Measurements from ENCODE around the gene SHC3. TPM values are rescaled to one million over a fixed set of nuclear protein-coding genes. Genes with fewer than 3 reads are reported as not detected.

Gene SHC3
- polyA plus RNA-seq, 2 donors, result 0.19 to 0.35 TPM

GRCh38 chr9:89116805-89117192 is 61.8 kb downstream of the SHC3 start:
- Histone ChIP-seq H3K27ac (ENCODE audit: low read depth in 2 of 2, low read length in 1 of 2) (no peak overlapping the region), H3K9me3 (ENCODE audit: control insufficient read depth in 2 of 2, insufficient read depth in 1 of 2, low read depth in 1 of 2, low read length in 1 of 2) (no peaks in the 10 kb centered on the region), H3K4me3 (ENCODE audit: low read depth in 1 of 2, low read length in 2 of 2) (no peak overlapping the region), H3K36me3 (ENCODE audit: control insufficient read depth in 2 of 2, insufficient read depth in 2 of 2, low read length in 1 of 2) (no peaks in the 10 kb centered on the region), H3K27me3 (ENCODE audit: control insufficient read depth in 1 of 2, insufficient read depth in 2 of 2, low read length in 2 of 2) (no peaks in the 10 kb centered on the region), H3K4me1 (ENCODE audit: control insufficient read depth in 2 of 2, insufficient read depth in 2 of 2, low read length in 1 of 2) (no peaks in the 10 kb centered on the region)
- WGBS, 2 donors, result 85 to 88% methylated on average over 3 of the region's 3 CpGs

- Histone ChIP-seq H3K4me3 (ENCODE audit: low read depth in 1 of 2, low read length in 2 of 2) (no peak overlapping the region), H3K4me1 (ENCODE audit: control insufficient read depth in 2 of 2, insufficient read depth in 2 of 2, low read length in 1 of 2) (no peaks in the 10 kb centered on the region), H3K27me3 (ENCODE audit: control insufficient read depth in 1 of 2, insufficient read depth in 2 of 2, low read length in 2 of 2) (no peaks in the 10 kb centered on the region), H3K27ac (ENCODE audit: low read depth in 2 of 2, low read length in 1 of 2) (no peak overlapping the region), H3K9me3 (ENCODE audit: control insufficient read depth in 2 of 2, insufficient read depth in 1 of 2, low read depth in 1 of 2, low read length in 1 of 2) (no peaks in the 10 kb centered on the region), H3K36me3 (ENCODE audit: control insufficient read depth in 2 of 2, insufficient read depth in 2 of 2, low read length in 1 of 2) (no peaks in the 10 kb centered on the region)
- WGBS, 2 donors, result 87 to 88% methylated on average over 8 of the region's 8 CpGs
These were observed 62.4 kb downstream of the SHC3 start for GRCh38 chr9:89116064-89116804.

GRCh38 chr9:89115426-89115825 is 63.2 kb downstream of the SHC3 start:
- Histone ChIP-seq H3K36me3 (ENCODE audit: control insufficient read depth in 2 of 2, insufficient read depth in 2 of 2, low read length in 1 of 2) (no peaks in the 10 kb centered on the region), H3K27me3 (ENCODE audit: control insufficient read depth in 1 of 2, insufficient read depth in 2 of 2, low read length in 2 of 2) (no peaks in the 10 kb centered on the region), H3K4me1 (ENCODE audit: control insufficient read depth in 2 of 2, insufficient read depth in 2 of 2, low read length in 1 of 2) (no peaks in the 10 kb centered on the region), H3K9me3 (ENCODE audit: control insufficient read depth in 2 of 2, insufficient read depth in 1 of 2, low read depth in 1 of 2, low read length in 1 of 2) (no peaks in the 10 kb centered on the region), H3K27ac (ENCODE audit: low read depth in 2 of 2, low read length in 1 of 2) (no peak overlapping the region), H3K4me3 (ENCODE audit: low read depth in 1 of 2, low read length in 2 of 2) (no peak overlapping the region)
- 88% methylated on average over 1 of the region's 1 CpG for WGBS, 2 donors

- no peaks in the 10 kb centered on the region for H3K4me1 ChIP-seq (ENCODE audit: control insufficient read depth in 2 of 2, insufficient read depth in 2 of 2, low read length in 1 of 2)
- H3K9me3 ChIP-seq (ENCODE audit: control insufficient read depth in 2 of 2, insufficient read depth in 1 of 2, low read depth in 1 of 2, low read length in 1 of 2), result no peaks in the 10 kb centered on the region
- H3K27me3 ChIP-seq (ENCODE audit: control insufficient read depth in 1 of 2, insufficient read depth in 2 of 2, low read length in 2 of 2), result no peaks in the 10 kb centered on the region
- no peaks in the 10 kb centered on the region for H3K36me3 ChIP-seq (ENCODE audit: control insufficient read depth in 2 of 2, insufficient read depth in 2 of 2, low read length in 1 of 2)
- no peak overlapping the region for H3K4me3 ChIP-seq (ENCODE audit: low read depth in 1 of 2, low read length in 2 of 2)
- 89 to 92% methylated on average over 4 of the region's 4 CpGs for whole genome bisulfite sequencing, 2 donors
- H3K27ac ChIP-seq (ENCODE audit: low read depth in 2 of 2, low read length in 1 of 2), result no peak overlapping the region
These were observed 63.9 kb downstream of the SHC3 start for GRCh38 chr9:89114741-89115140.

GRCh38 chr9:89113851-89114250 is 64.8 kb downstream of the SHC3 start:
- H3K9me3 ChIP-seq (ENCODE audit: control insufficient read depth in 2 of 2, insufficient read depth in 1 of 2, low read depth in 1 of 2, low read length in 1 of 2), result no peaks in the 10 kb centered on the region
- WGBS, 2 donors, result 86 to 90% methylated on average over 4 of the region's 4 CpGs

DNA sequence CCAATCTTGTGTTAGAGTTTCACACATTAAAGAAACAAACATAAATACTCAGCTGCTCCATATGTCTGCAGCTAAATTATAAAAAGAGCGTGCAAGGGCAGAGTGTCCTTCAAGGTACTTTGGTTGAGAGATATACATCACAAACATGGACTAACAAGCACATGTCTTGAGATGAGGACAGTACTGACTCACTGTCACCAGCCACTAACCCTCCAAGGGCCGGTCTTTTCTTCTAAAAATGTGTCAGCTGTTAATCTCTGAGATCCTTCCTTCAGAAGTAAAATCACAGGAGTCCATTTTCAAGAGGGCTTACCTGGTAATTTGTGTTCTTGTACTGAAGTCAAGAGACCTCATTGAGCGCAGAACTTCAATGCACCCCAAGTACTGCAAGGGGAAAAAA is 66.4 kb downstream of the SHC3 start:
- H3K9me3 ChIP-seq (ENCODE audit: control insufficient read depth in 2 of 2, insufficient read depth in 1 of 2, low read depth in 1 of 2, low read length in 1 of 2), result no peaks in the 10 kb centered on the region
- H3K36me3 ChIP-seq (ENCODE audit: control insufficient read depth in 2 of 2, insufficient read depth in 2 of 2, low read length in 1 of 2), result no peaks in the 10 kb centered on the region
- no peak overlapping the region for H3K4me3 ChIP-seq (ENCODE audit: low read depth in 1 of 2, low read length in 2 of 2)
- no peaks in the 10 kb centered on the region for H3K4me1 ChIP-seq (ENCODE audit: control insufficient read depth in 2 of 2, insufficient read depth in 2 of 2, low read length in 1 of 2)
- H3K27me3 ChIP-seq (ENCODE audit: control insufficient read depth in 1 of 2, insufficient read depth in 2 of 2, low read length in 2 of 2), result no peaks in the 10 kb centered on the region
- WGBS, 2 donors, result 89 to 90% methylated on average over 3 of the region's 3 CpGs
- H3K27ac ChIP-seq (ENCODE audit: low read depth in 2 of 2, low read length in 1 of 2), result no peak overlapping the region

More at GRCh38 chr9:89113851-89114250, 64.8 kb downstream of the SHC3 start:
- no peaks in the 10 kb centered on the region for H3K36me3 ChIP-seq (ENCODE audit: control insufficient read depth in 2 of 2, insufficient read depth in 2 of 2, low read length in 1 of 2)
- H3K27ac ChIP-seq (ENCODE audit: low read depth in 2 of 2, low read length in 1 of 2), result no peak overlapping the region
- H3K27me3 ChIP-seq (ENCODE audit: control insufficient read depth in 1 of 2, insufficient read depth in 2 of 2, low read length in 2 of 2), result no peaks in the 10 kb centered on the region
- no peaks in the 10 kb centered on the region for H3K4me1 ChIP-seq (ENCODE audit: control insufficient read depth in 2 of 2, insufficient read depth in 2 of 2, low read length in 1 of 2)
- no peak overlapping the region for H3K4me3 ChIP-seq (ENCODE audit: low read depth in 1 of 2, low read length in 2 of 2)

DNA sequence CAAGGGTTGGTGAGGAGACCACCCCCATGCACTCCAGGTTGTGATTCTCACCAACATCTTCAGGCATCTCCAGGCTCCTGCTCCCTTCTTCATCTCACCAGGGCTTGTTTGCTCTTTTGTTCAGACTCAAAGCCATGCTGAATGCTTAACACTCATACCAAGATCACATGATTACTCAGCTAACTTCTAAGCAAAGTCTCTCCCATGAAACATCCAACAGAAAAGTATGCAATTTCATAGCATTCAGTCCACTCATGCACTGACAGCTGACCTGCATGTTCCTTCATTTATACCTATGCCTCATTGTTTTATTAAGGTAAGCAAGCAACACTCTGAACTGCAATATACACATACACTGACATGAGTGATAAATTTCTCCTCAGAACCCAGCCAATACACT is 69.0 kb downstream of the SHC3 start:
- H3K4me3 ChIP-seq (ENCODE audit: low read depth in 1 of 2, low read length in 2 of 2), result no peak overlapping the region
- no peaks in the 10 kb centered on the region for H3K4me1 ChIP-seq (ENCODE audit: control insufficient read depth in 2 of 2, insufficient read depth in 2 of 2, low read length in 1 of 2)
- H3K36me3 ChIP-seq (ENCODE audit: control insufficient read depth in 2 of 2, insufficient read depth in 2 of 2, low read length in 1 of 2), result no peaks in the 10 kb centered on the region
- no peak overlapping the region for H3K27ac ChIP-seq (ENCODE audit: low read depth in 2 of 2, low read length in 1 of 2)
- H3K9me3 ChIP-seq (ENCODE audit: control insufficient read depth in 2 of 2, insufficient read depth in 1 of 2, low read depth in 1 of 2, low read length in 1 of 2), result no peaks in the 10 kb centered on the region
- H3K27me3 ChIP-seq (ENCODE audit: control insufficient read depth in 1 of 2, insufficient read depth in 2 of 2, low read length in 2 of 2), result no peaks in the 10 kb centered on the region

GRCh38 chr9:89107406-89107805 is 71.2 kb downstream of the SHC3 start:
- WGBS, 2 donors, result 77 to 83% methylated on average over 3 of the region's 3 CpGs
- Histone ChIP-seq H3K4me3 (ENCODE audit: low read depth in 1 of 2, low read length in 2 of 2) (no peak overlapping the region), H3K27me3 (ENCODE audit: control insufficient read depth in 1 of 2, insufficient read depth in 2 of 2, low read length in 2 of 2) (no peaks in the 10 kb centered on the region), H3K36me3 (ENCODE audit: control insufficient read depth in 2 of 2, insufficient read depth in 2 of 2, low read length in 1 of 2) (no peaks in the 10 kb centered on the region), H3K27ac (ENCODE audit: low read depth in 2 of 2, low read length in 1 of 2) (no peak overlapping the region), H3K4me1 (ENCODE audit: control insufficient read depth in 2 of 2, insufficient read depth in 2 of 2, low read length in 1 of 2) (no peaks in the 10 kb centered on the region), H3K9me3 (ENCODE audit: control insufficient read depth in 2 of 2, insufficient read depth in 1 of 2, low read depth in 1 of 2, low read length in 1 of 2) (no peaks in the 10 kb centered on the region)

DNA sequence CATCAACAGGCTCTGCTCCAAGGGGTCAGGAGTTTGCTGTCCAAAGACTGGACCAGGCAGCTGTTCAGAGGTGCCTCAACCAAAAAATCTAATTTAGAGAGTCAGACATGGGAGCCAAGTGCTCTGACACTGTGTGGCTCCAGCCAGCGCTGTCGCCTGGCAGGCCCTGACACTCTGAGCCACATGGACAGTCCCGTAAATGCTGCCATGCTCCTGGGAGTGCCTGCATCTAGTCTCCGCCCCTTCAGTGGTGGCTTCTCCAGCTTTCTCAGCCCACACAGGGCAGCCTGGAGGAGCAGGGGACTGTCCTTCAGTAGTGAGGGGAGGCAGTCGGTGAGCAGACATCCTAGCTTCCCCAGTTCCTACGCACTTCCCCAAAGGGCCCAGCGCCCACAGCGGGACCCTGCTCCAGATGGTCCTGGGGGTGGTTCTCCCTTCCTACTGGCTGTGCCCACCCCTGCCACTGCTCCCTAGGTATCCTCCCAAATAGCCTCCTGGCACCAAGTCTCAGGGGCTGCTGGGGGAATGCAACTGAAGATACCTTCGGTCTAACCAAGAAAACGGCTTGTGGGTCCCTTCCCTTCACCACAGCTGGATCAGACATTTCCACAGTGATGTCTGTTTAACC is 72.3 kb downstream of the SHC3 start:
- no peak overlapping the region for H3K27ac ChIP-seq (ENCODE audit: low read depth in 2 of 2, low read length in 1 of 2)
- H3K9me3 ChIP-seq (ENCODE audit: control insufficient read depth in 2 of 2, insufficient read depth in 1 of 2, low read depth in 1 of 2, low read length in 1 of 2), result no peaks in the 10 kb centered on the region
- H3K36me3 ChIP-seq (ENCODE audit: control insufficient read depth in 2 of 2, insufficient read depth in 2 of 2, low read length in 1 of 2), result no peaks in the 10 kb centered on the region
- H3K4me1 ChIP-seq (ENCODE audit: control insufficient read depth in 2 of 2, insufficient read depth in 2 of 2, low read length in 1 of 2), result no peaks in the 10 kb centered on the region
- H3K4me3 ChIP-seq (ENCODE audit: low read depth in 1 of 2, low read length in 2 of 2), result no peak overlapping the region
- no peaks in the 10 kb centered on the region for H3K27me3 ChIP-seq (ENCODE audit: control insufficient read depth in 1 of 2, insufficient read depth in 2 of 2, low read length in 2 of 2)
- 95 to 97% methylated on average over 9 to 10 of the region's 10 CpGs for WGBS, 2 donors

DNA sequence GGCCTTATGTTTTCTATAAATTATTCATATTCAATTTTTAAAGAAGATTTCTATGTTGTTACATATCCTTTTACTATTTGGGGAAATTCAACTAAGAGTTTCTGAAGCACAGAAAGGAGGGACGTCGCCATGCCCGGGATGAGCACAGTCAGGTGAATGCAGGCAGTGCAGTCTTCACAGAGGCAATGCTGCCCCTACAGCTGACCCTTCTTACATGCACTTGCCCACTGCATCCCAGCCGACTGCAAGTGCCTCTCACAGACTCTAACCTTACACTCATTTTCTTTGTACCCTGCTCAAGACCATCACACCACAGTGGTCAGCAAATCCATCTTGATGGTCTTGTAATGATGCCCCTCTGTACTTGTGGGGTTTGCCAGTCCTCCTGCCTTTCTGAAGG is 73.8 kb downstream of the SHC3 start:
- no peak overlapping the region for H3K4me3 ChIP-seq (ENCODE audit: low read depth in 1 of 2, low read length in 2 of 2)
- 76 to 78% methylated on average over 4 of the region's 4 CpGs for WGBS, 2 donors

More for the DNA sequence above, 73.8 kb downstream of the SHC3 start:
- Histone ChIP-seq H3K36me3 (ENCODE audit: control insufficient read depth in 2 of 2, insufficient read depth in 2 of 2, low read length in 1 of 2) (no peaks in the 10 kb centered on the region), H3K9me3 (ENCODE audit: control insufficient read depth in 2 of 2, insufficient read depth in 1 of 2, low read depth in 1 of 2, low read length in 1 of 2) (no peaks in the 10 kb centered on the region), H3K27ac (ENCODE audit: low read depth in 2 of 2, low read length in 1 of 2) (no peak overlapping the region), H3K27me3 (ENCODE audit: control insufficient read depth in 1 of 2, insufficient read depth in 2 of 2, low read length in 2 of 2) (no peaks in the 10 kb centered on the region), H3K4me1 (ENCODE audit: control insufficient read depth in 2 of 2, insufficient read depth in 2 of 2, low read length in 1 of 2) (no peaks in the 10 kb centered on the region)

All from esophagus (tissue), 2 donors.